Neuronal stem cell (in vitro differentiated cells): ENCODE data around the gene FARS2.

Experiments
- DNase-seq: peaks from one replicate; pipeline ENCODE4 v3.0.0-alpha.2; 2013; ENCODE audit warnings: low spot score
- H2AFZ ChIP-seq: one replicate; pipeline ENCODE4 v1.6.1; 2013; ENCODE audit warnings: mild to moderate bottlenecking, low read length, inconsistent platforms
- H2AK5ac ChIP-seq: 2 replicates; pipeline ENCODE4 v1.6.1; 2013; ENCODE audit warnings: low read depth, mild to moderate bottlenecking, inconsistent platforms, low read length, moderate library complexity, mixed read lengths
- H2BK120ac ChIP-seq: 2 replicates; pipeline ENCODE4 v1.6.1; 2013; ENCODE audit warnings: low read depth, mild to moderate bottlenecking, inconsistent platforms, low read length, moderate library complexity, mixed read lengths
- H2BK12ac ChIP-seq: one replicate; pipeline ENCODE4 v1.6.1; 2013; ENCODE audit warnings: low read length, inconsistent platforms
- H2BK15ac ChIP-seq: 2 replicates; pipeline ENCODE4 v1.6.1; 2013; ENCODE audit warnings: mild to moderate bottlenecking, low read length, inconsistent platforms, mixed read lengths
- H2BK5ac ChIP-seq: one replicate; pipeline ENCODE4 v1.6.1; 2013; ENCODE audit warnings: inconsistent platforms, mild to moderate bottlenecking, low read length, moderate library complexity
- H3K14ac ChIP-seq: one replicate; pipeline ENCODE4 v1.6.1; 2013; ENCODE audit warnings: low read length, inconsistent platforms
- H3K18ac ChIP-seq: 2 replicates; pipeline ENCODE4 v1.6.1; 2013; ENCODE audit warnings: low read length, inconsistent platforms
- H3K23ac ChIP-seq: 2 replicates; pipeline ENCODE4 v1.6.1; 2013; ENCODE audit warnings: low read depth, mild to moderate bottlenecking, mixed read lengths, low read length, inconsistent platforms; ENCODE audit not compliant: poor library complexity
- H3K27ac ChIP-seq: replicated peaks from 3 replicates; pipeline ENCODE4 v1.5.1; 2013; ENCODE audit warnings: low read length, inconsistent platforms
- H3K27me3 ChIP-seq, 3 experiments: 2 replicates each; pipeline ENCODE4 v1.6.1; 2013; ENCODE audit warnings: low read length in 3 of 3, mild to moderate bottlenecking in 2 of 3, inconsistent platforms in 1 of 3, low read depth in 1 of 3, mixed read lengths in 1 of 3, moderate library complexity in 1 of 3; ENCODE audit not compliant: control insufficient read depth in 3 of 3, insufficient read depth in 3 of 3
- H3K36me3 ChIP-seq, 2 donors: replicated peaks in 1 of 2; 2 replicates each; pipeline ENCODE4 v1.6.1; 2013; ENCODE audit warnings: low read length in 2 of 2; ENCODE audit not compliant: control insufficient read depth in 2 of 2, insufficient read depth in 2 of 2
- H3K4ac ChIP-seq: 2 replicates; pipeline ENCODE4 v1.6.1; 2013; ENCODE audit warnings: inconsistent platforms, mild to moderate bottlenecking, low read length, moderate library complexity
- H3K4me1 ChIP-seq, 2 donors: 1 replicate in 1 of 2; 2 replicates in 1 of 2; pipeline ENCODE4 v1.6.1; 2013; ENCODE audit warnings: low read length in 2 of 2, low read depth in 1 of 2; ENCODE audit not compliant: control insufficient read depth in 2 of 2, insufficient read depth in 1 of 2
- H3K4me2 ChIP-seq: one replicate; pipeline ENCODE4 v1.6.1; 2013; ENCODE audit warnings: mild to moderate bottlenecking, low read length, inconsistent platforms; ENCODE audit not compliant: insufficient read depth, poor library complexity, severe bottlenecking
- H3K4me3 ChIP-seq, 2 donors: 2 replicates each; pipeline ENCODE4 v1.5.1; 2013; ENCODE audit warnings: low read length in 2 of 2, mild to moderate bottlenecking in 2 of 2, inconsistent platforms in 1 of 2, moderate library complexity in 1 of 2
- H3K79me1 ChIP-seq: one replicate; pipeline ENCODE4 v1.6.1; 2013; ENCODE audit warnings: low read depth, mild to moderate bottlenecking, inconsistent platforms, low read length, moderate library complexity
- H3K9ac ChIP-seq: one replicate; pipeline ENCODE4 v1.6.1; 2013; ENCODE audit warnings: mild to moderate bottlenecking, low read depth, low read length, inconsistent platforms; ENCODE audit not compliant: poor library complexity
- H3K9me3 ChIP-seq, 2 donors: replicated peaks in 1 of 2; 2 replicates each; pipeline versions ENCODE3 to v1.6.1; 2013; ENCODE audit warnings: low read length in 2 of 2, mild to moderate bottlenecking in 2 of 2, inconsistent platforms in 1 of 2, low read depth in 1 of 2, mixed read lengths in 1 of 2, moderate library complexity in 1 of 2; ENCODE audit not compliant: control insufficient read depth in 2 of 2, insufficient read depth in 1 of 2
- H4K8ac ChIP-seq: one replicate; pipeline ENCODE4 v1.6.1; 2013; ENCODE audit warnings: low read depth, mild to moderate bottlenecking, inconsistent platforms, low read length, moderate library complexity
- H4K91ac ChIP-seq: one replicate; pipeline ENCODE4 v1.6.1; 2013; ENCODE audit warnings: low read length, low read depth, mild to moderate bottlenecking, inconsistent platforms; ENCODE audit not compliant: poor library complexity
- WGBS, 2 donors: extraction: QIAGEN DNeasy Blood & Tissue Kit; methylation state at CpG; one replicate each; pipeline ENCODE4 v1.1.7; 2013; ENCODE audit warnings: missing lambda C conversion rate in 2 of 2, mixed read lengths in 1 of 2; ENCODE audit not compliant: insufficient read length in 2 of 2, insufficient replicate concordance in 1 of 2; ENCODE audit errors: extremely low coverage in 2 of 2; 5-methylcytosine and 5-hydroxymethylcytosine counted together

Gene FARS2

DNA sequence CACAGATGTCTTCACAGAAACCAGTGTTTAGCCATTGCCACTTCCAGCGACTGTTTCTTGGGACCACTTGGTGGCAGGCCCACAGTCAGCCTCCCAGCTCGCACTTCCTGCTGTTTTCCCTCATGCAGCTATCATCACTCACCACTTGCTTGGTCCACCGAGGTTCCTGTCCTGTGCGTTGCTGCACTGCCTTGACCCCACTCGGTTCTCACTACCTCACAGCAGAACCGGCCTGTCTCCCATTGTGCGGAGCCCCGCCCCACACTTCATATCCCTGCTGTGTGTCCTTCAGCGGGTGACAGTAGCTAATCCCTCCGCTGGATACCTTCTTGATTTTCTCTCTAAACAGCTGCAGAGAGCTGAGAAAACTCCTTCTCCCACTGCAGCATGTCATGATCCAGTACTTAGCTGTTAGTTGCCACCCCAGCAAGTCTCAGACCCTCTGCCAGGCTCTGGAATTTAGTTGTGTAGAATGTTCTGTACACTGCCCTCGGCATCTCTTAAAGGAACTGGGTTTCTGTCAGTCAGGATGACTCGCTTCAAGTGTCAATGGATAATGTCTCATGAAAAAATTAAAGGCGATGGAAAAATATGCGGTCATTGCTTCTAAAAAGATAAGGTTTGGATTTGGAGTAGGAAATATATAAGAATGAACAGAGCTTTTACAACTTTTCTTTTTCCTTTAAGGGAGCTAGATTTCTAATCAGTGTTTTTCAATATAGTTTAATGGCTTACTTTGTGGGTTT is 208.0 kb downstream of the FARS2 start:
- Histone ChIP-seq H3K27me3 (no peaks in the 10 kb centered on the region), H3K4me3 (no peak overlapping the region), H2AK5ac (no peak overlapping the region), H2BK15ac (no peak overlapping the region), H3K9ac (no peak overlapping the region), H4K91ac (no peak overlapping the region), H3K36me3 (no peaks in the 10 kb centered on the region), H4K8ac (no peak overlapping the region), H2AFZ (no peak overlapping the region), H3K79me1 (no peaks in the 10 kb centered on the region), H2BK12ac (no peak overlapping the region), H3K23ac (no peak overlapping the region), H2BK120ac (no peak overlapping the region), H3K14ac (no peak overlapping the region), H3K4me2 (peak overlapping the region; percentile 27), H2BK5ac (no peak overlapping the region), H3K9me3 (no peaks in the 10 kb centered on the region), H3K27ac (no peak overlapping the region), H3K4me1 (peaks cover 12 to 20% of the 10 kb centered on the region in 2 donors), H3K18ac (no peak overlapping the region), H3K4ac (no peak overlapping the region)
- no peak for DNase-seq
- 100% methylated on average over 2 of the region's 14 CpGs; no CpG with 5 or more reads in 1 of the 2 donors for WGBS, 2 donors

DNA sequence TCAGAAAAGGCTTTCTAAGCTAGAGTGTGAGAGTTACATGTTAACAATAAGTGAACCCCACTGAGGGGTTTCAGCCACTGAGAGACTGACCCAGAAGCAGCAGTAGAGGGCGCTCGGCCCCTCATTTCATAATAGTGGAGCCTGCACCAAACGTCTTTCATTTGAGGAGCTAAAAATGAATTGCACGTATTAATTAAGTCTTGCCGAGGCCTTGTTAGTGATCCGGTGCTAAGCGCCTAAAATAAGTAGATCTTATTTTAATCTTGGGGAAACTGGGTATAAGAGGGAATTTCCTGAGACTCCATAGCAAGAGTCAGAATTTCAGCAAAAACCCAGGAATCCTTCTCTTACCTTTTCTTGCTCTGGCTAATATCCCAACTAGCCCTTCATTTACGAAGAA is 209.7 kb downstream of the FARS2 start:
- WGBS, 2 donors: no CpG with 5 or more reads among the region's 8 CpGs
- Histone ChIP-seq H2BK120ac (no peak overlapping the region), H3K79me1 (no peaks in the 10 kb centered on the region), H2BK15ac (no peak overlapping the region), H3K27me3 (no peaks in the 10 kb centered on the region), H3K36me3 (no peaks in the 10 kb centered on the region), H2AFZ (no peak overlapping the region), H3K18ac (no peak overlapping the region), H4K91ac (no peak overlapping the region), H3K9me3 (no peaks in the 10 kb centered on the region), H3K4me3 (peak overlapping the region in 1 of 2 donors; percentile 9), H3K9ac (no peak overlapping the region), H4K8ac (no peak overlapping the region), H2BK12ac (no peak overlapping the region), H2BK5ac (no peak overlapping the region), H3K27ac (no peak overlapping the region), H3K4me2 (peak overlapping the region; percentile 34), H3K4ac (no peak overlapping the region), H2AK5ac (no peak overlapping the region), H3K14ac (no peak overlapping the region), H3K23ac (no peak overlapping the region), H3K4me1 (peaks cover 12 to 19% of the 10 kb centered on the region in 2 donors)
- DNase-seq: peak; percentile 56

DNA sequence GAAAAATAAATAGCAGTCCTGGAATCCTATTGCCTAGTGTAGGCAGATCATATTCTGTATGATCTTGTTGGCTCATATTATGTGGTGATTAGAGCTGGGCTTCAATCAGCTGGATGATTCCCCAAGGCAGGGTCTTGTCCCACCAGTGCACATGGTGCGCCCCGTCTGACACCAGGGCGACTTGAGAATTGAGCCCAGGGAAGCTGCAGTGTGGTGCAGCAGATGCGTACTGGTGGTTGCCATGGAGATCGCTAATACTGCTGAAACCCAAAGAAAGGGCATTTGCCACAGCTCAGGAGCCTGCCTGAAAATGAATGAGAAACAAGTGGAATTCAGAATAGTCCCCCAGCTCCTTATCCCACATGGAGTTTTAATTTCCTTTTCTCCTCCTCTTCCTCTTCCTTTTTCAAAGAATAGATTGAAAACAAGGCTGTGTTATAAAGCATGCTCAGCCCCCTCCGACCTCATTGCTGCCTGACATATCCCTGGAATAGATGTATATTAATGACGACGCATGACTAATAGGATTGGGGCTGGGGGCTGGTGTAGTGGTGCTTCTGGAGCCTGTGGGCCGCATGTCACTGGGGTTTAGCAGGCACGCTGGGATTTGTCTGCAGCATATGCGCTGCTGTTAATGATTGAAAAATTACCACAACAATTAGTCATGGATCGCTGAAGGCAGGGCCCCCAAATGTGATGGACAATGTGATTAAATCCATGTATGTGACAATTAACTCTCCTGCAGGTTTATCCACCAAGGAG is 210.5 kb downstream of the FARS2 start:
- no CpG with 5 or more reads among the region's 12 CpGs for WGBS, 2 donors
- Histone ChIP-seq H4K8ac (no peak overlapping the region), H3K23ac (no peak overlapping the region), H3K36me3 (no peaks in the 10 kb centered on the region), H3K79me1 (no peaks in the 10 kb centered on the region), H2AK5ac (no peak overlapping the region), H2BK15ac (no peak overlapping the region), H3K27ac (peak overlapping the region; percentile 79), H3K14ac (no peak overlapping the region), H2BK12ac (no peak overlapping the region), H2AFZ (peak overlapping the region; percentile 46), H3K18ac (no peak overlapping the region), H3K4me3 (peak overlapping the region in 1 of 2 donors; percentile 28), H3K4me2 (peak overlapping the region; percentile 28), H3K9ac (no peak overlapping the region), H3K4ac (no peak overlapping the region), H2BK5ac (no peak overlapping the region), H4K91ac (no peak overlapping the region), H3K4me1 (peaks cover 10 to 19% of the 10 kb centered on the region in 2 donors), H2BK120ac (no peak overlapping the region), H3K9me3 (no peaks in the 10 kb centered on the region), H3K27me3 (no peaks in the 10 kb centered on the region)
- peak; percentile 78 for DNase-seq

DNA sequence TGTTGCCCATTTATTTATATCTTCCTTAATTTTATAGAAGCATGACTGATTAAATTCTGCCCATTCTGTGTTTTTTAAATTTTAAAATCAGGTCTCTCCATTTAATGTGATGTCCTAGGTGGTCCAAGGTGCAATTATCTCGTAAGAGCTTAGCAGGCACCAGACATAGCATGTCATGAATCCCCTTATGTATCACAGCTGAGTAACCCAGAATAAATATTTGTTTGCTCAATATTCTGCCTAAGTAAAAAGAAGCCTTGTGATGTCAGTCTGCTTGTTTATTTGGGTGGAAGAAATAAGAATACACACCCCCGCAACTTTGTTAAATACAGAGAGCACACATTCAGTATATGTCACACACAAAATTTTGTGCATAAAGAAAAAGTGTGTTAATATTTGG is 211.3 kb downstream of the FARS2 start:
- H3K4me2 ChIP-seq: no peak overlapping the region
- H4K8ac ChIP-seq: no peak overlapping the region
- no peak overlapping the region for H2BK15ac ChIP-seq
- no peak overlapping the region for H2BK120ac ChIP-seq
- no peak overlapping the region for H2AK5ac ChIP-seq
- H3K4ac ChIP-seq: no peak overlapping the region
- H3K4me1 ChIP-seq: peaks cover 10 to 19% of the 10 kb centered on the region in 2 donors
- no peaks in the 10 kb centered on the region for H3K9me3 ChIP-seq
- no peak overlapping the region for H3K9ac ChIP-seq
- H3K36me3 ChIP-seq: no peaks in the 10 kb centered on the region
- no peak overlapping the region for H2AFZ ChIP-seq
- H3K14ac ChIP-seq: no peak overlapping the region
- H2BK5ac ChIP-seq: no peak overlapping the region
- WGBS, 2 donors: no CpG with 5 or more reads among the region's 2 CpGs
- H3K23ac ChIP-seq: no peak overlapping the region
- no peak for DNase-seq
- H3K27me3 ChIP-seq: no peaks in the 10 kb centered on the region
- H3K79me1 ChIP-seq: no peaks in the 10 kb centered on the region
- H3K18ac ChIP-seq: no peak overlapping the region
- no peak overlapping the region for H4K91ac ChIP-seq
- H2BK12ac ChIP-seq: no peak overlapping the region
- H3K4me3 ChIP-seq: peak overlapping the region in 1 of 2 donors; percentile 28
- H3K27ac ChIP-seq: peak overlapping the region; percentile 79
